Activated CD4-positive, alpha-beta T cell treated with anti-CD3 and anti-CD28 coated beads for 24 hours (primary cell): ENCODE results near the gene HOXA11.

Source experiments
- DNase-seq, 2 donors: peaks; one replicate each; pipeline ENCODE4 v3.0.0-alpha.2; 2020; ENCODE audit warnings: low read depth in 2 of 2

Gene HOXA11

DNA sequence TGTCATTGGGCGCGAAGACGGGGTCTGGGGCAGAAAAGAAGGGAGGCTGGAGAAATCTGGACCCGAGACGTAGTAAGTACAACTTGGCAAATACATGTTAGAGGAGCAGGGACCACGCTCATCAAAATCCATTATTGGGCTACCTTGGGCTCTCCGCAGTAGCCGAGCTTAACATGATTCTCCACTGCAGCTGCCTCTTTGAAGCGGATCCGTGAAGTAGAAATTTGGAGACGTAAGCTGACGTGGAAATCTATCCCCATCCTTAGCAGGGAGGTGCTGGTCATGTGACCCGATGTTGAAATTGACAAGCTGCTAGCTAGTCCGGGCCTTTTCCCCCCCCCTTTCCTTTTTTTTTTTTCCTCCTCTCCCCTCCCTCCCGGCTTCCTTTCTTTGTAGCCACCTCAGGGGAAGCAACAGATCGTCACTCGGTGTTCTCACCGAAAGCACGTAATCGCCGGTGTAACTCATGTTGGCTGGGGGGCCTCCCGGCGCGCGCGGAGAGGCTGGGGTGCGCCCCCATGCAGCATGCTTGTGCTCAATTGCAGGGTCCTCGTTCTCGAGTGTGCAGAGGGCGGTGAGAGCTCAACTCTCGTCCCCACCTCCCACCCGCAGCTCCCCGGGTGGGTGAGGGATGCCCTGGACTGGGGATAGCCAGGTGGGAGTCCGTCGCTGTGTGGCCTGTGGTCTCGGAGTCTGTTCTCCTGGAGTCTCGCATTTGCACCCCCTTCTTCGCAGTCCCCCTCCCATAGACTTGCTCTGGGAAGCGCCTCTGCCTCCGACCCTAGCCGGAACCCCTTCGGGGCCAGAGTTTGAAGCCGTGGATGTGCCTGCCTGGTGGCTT, at the start of gene HOXA11:
Gene HOXA11 (minus strand): TSS at position 220 of the 841 bp plus-strand sequence. CDS start 88 bp downstream, at position 132.
- DNase-seq = no peak

DNA sequence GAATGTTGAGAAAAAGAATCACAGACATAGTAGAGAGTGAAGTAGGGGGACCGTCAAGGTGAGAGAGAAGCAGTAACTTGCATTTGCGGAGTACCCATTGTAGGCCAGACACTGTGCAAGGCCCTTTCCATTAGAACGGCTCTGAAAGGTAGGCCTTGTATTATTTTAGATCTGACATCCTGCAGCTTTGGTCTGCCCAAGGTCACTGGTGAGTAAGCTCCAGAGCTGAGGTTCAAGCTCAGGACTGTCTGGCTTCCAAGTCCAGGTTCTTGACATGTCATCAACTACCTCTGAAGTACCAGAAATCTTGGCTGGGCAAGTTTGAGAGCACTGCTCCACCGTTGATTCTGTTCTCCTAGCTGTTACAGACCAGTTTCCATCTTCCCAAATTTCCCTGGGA, 44.4 kb upstream of the HOXA11 start:
- no peak for DNase-seq

DNA sequence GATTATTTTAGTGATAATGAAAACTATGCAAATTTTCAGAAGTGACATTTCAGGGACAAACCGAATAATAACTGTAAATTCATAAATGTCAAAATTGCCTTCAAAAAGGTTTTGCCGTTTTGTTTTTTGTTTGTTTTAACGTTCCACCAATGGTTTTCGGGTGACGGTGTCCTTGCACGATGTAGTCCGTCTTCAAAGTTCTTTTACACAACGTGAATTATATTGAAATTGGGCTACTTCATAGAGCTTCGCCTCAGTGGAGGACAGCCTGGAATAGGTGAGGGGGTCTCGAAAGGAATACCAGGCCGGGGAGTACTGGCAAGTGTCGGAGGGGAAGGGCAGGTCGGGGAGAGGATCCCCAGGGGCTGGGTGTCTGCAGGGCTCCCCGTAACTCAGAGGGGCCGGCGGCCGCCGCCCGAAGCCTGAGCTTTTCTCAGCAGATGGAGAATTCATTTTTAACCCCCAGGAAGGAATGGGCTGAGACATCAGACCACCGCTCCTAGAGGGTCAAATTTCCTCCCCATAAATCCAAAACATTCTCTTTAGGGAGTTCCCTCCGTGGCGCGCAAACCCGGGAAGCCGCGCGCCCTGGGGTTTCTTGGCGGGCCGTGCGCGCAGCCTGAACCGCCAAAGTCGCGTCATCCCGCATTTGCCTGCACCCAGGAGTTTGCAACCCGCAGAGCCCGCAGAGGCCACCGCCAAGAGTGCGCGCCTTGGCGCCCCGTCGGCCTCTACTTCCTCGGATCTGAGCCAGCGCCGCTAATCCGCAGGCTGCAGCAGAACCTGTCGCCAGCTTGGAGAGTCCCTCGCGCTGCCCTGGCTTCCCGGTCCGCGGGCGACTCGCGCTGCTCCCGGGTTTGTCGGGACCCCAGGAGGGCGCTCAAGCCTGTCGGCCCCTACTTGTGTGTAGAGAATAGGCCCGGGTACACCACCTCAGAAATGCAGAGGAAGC, 40.2 kb upstream of the HOXA11 start:
- no peak for DNase-seq

DNA sequence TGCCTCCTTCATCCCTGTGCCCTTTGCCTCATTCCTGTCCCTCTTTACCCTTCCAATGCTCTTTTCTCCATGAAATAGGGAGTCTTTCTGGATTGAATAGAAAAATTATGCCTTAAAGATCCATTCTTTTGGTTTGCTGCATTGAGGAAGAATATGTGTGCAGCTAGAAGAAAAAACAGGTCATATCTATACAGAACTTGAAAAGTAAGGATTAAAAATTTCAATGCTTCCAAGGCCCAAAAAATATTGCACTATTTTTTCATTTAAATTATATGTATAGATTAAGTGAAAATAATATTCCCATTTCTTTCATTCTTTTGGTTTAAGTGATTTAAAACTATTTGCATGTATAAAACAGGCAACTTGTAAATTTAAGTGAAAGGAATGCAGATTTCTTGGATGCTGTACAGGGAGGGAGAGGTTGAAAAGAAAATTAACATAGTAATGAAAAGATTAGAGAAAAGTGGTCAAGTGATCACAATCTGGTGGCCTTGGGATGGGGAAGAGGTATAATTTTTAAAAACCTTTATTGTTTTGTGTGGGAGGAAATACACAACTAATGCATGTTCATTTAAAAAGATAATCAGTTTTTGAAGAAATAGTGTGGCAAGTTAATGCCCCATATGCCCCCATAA, 39.0 kb upstream of the HOXA11 start:
- no peak for DNase-seq

DNA sequence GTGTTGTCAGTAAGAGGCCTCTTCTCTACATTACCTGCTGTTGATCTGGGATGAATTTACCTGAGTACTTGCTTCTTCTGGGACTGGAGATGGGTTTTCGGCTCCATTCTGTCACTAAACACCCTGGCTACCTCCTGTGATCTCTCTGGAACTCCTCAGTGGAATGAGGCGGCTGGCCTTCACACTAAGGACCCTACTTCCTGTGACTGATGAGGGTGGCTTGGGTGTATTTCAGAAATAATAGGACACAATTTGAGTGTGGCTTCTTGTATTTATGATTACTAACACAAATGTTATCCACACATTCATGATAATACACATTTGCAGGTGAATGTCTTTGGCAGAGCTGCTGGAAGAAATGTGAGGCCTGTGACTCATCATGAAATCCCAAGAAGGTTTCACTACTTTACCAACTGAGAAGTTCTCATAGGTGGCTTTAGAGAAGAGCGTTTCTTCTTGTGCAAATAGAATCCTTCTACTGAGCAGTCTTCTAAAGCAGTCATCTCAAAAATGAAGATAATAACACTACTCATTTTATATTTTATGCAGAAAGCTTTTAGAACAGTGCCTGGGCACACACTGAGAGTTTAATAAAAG, 36.3 kb upstream of the HOXA11 start:
- DNase-seq = no peak

DNA sequence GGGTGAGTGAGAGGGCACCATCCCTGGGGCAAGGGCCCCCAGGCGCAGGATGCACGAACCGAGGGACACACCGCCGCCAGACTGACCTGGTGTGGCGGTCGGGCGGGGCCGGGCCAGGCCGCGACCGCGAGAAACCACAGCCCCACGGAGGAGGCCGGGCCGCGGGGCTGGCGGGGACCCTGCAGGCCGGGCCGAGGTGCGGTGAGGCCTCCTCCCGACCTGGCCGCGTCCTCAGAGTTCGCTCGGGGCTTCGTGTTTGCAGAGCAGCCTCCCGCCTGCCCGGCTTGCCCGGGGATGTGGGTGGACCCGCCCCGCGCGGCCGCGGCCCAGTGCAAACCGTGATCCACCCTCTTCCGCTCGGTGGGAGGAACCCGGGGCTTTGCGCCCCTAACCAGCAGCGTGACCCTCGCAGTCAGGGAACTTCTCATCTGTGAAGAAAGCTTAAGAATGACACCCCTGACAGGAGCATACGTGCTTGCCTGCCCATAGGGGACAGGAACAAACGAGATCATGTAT, 35.5 kb upstream of the HOXA11 start:
- no peak for DNase-seq

DNA sequence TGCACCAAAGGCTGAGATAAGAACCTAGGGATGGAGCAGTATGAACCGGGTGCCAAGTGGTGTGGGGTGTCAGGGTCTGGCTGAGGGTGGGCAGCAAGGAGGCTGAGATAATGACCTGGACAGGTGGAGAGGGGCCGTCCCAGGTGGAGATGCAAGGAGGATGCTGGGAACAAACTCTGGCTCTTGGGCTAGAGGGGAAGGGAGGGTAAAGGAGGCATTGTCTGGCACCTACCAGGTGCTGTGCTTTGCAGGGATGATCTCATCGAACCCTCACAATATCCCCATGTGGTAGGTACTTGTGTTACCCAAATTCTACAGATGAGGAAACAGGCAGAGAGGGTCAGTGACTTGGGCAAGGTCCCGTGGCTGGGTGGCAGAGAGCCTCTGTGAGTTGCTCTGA, 34.8 kb upstream of the HOXA11 start:
- DNase-seq = no peak

DNA sequence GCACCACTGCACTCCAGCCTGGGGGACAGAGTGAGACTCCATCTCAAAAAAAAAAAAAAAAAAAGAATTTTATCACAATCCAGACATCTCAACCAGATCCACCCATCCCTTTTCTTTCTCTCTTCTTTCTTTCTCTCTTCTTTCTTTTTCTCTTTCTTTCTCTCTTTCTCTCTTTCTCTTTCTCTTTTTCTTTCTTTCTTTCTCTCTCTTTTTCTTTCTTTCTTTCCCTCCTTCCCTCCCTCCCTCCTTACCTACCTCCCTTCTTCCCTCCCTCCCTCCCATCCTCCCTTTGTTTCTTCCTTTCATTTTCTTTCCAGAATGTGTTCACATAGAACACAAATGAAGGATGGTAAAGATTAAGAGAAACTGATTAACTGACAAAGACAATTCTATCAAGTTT, 32.9 kb upstream of the HOXA11 start:
- no peak for DNase-seq

DNA sequence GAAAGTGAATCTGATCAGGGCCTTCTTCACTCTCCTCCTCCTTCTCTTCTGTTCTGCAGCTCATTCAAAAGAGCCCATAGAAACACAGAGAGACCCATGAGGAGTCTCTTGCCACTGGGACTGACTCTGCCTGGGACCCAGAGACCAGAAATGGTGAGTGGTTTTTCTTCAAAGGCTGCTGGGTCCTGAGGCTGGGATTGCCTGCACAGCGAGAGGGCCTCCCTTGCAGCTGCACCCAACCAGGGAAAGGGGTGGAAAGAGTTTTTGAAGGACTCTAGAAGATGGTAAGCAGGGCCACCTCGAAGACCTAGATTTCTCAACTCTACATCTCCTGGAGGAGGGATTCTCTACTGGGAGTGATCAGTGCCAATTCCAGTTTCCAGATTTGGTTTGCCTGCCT, 30.3 kb upstream of the HOXA11 start:
- DNase-seq = no peak

DNA sequence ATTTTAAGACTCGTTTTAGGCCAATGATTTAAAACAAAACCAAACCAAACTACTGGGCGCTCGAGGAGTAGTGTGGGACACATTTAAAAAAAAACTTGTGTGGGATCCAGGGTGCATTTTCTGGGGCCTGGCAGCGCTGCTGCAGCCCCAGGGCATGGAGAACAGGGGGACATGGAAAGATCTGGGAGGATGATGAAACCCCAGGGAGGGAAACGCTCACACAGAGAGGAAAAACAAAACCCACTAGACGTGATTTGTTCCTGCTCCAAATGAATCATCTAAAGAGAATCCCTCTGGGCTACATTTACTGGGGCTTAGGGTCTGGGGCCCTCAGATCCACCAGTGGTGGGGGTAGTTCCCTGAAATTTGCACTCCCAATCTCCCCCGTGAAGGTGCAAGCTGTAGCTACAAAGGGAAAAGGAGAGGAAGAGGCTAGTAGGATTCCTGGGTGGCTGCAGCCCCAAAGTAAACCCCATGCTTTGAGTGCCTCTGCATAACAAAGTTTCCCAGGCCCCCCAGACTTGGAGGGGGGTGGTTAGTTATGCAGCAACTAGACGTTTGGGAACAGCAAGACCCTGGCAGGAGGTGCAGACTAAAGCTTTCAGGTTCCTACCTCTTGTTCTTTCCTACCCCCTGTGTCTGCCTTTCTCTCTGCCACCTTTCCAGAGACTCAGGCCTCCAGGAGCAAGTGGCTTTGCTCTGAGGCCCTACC, 29.4 kb upstream of the HOXA11 start:
- no peak for DNase-seq

DNA sequence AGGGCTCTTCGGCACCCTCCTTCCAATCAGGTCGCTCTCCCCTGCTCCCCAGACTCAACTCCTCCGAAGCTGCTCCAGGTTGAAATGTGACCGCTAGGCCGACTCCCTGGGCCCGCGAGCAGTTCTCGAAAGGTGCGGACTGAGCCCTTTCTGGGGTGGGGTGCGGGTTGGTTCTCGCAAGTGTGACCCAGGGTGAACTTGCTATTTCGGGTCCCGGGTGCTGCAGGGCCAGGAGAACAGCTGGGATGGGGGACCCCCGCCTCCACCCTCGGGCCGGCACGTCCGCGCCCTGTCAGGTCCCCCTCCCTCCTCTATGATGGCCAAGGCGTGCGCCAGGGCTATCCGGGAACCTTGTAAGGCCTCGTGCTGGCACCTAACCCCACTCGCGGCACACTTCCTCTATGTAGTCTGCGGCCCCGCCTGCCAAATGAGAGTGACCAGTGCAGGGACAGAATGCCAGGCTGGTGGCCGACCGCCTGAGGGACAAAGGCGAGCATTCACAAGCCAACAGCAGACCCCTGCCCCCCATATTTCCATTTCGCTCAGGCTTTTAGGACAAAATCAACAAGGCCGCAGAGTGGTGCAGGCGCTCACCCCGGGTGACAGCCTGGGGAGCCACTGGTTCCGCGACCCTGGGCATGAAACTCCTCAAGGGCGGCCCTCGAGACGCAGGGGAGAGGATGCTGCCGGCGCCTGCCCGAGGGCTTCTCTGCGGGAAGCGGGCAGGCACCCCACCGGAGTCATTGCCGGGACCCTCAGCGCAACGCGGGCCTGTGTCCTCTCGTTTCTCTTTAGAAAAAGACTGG, 28.6 kb upstream of the HOXA11 start:
- no peak for DNase-seq

DNA sequence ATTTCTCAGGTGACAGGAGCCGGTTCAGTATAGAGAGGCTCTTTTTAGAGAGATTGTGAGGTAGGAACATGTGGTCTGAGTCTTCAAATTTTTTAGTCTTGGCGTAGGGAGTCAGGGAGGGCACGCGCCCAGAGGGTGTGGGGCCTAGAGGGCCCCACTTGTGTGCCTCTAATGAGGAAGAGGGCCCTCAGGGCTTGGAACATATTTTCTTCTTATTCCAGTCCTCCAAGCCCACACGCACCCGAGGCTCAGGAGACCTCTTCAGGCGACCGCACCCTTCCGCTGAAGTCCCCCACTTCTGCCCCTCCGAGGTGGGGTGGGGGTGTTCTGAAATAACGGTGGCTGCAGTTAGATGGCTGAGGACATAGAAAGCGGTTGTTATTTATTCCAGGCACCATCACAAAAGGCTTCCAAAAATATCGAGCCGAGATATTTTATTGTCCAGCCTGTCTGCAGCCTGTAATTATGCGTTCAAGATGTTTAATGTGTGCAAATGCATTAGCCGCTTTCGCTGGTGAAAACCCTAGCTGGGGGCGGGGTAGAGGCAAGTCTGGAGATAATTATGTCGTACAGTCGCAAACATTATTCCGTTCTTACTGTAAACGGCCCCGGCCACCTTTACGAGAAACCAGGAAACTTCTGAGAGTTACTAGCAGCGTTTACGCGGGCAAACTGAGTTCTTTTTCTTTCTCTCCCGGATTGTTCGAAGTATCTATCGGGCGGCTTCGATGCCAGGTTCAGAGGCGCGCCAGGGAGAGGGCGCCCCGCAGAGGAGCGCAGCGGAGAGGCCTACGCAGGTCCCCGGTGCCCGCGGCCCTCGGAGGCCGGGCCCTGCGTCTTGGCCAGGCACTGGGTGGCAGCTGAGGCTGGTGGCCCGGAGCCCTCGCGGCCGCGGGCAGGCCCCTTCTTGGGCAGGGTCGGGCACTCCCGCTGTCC, 27.7 kb upstream of the HOXA11 start:
- DNase-seq = no peak

DNA sequence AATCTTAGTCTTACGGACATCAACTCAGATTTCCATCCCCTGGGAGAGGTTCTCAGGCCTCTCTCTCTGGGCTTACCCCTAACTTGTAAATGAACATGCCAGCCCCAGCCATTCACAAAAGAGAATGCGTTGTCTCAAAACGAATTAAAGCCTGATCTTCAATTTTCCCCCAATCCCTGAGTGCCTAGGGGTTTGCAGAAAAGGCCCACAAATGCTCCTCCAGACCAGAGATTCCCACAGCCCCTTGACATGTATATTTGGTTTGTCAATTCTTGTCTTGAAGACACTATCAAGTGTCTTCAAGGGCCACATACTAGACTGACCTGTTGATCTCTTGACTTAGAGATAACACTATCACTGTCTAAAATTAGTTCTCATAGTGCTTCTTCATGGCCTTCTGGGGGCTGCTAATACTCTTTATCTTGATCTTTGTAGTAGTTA, 26.8 kb upstream of the HOXA11 start:
- DNase-seq = no peak

DNA sequence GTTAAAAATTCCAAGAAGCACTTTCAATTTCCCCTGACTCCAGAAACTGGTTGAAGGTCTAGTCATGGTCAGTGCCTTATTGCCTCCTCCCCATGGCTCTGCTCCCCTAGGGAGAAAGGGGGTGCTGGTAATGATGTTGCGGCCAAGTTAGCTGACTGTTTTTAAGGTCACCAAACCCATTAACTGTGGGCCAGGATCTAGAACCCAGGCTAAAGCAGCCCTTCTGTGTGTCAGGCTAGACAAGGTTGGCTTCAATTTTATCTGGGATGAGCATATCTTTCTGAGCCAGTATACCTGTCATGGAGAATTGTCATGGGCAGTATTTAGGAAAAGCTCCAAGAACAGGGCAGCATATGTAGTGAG, 26.0 kb upstream of the HOXA11 start:
- DNase-seq = no peak

DNA sequence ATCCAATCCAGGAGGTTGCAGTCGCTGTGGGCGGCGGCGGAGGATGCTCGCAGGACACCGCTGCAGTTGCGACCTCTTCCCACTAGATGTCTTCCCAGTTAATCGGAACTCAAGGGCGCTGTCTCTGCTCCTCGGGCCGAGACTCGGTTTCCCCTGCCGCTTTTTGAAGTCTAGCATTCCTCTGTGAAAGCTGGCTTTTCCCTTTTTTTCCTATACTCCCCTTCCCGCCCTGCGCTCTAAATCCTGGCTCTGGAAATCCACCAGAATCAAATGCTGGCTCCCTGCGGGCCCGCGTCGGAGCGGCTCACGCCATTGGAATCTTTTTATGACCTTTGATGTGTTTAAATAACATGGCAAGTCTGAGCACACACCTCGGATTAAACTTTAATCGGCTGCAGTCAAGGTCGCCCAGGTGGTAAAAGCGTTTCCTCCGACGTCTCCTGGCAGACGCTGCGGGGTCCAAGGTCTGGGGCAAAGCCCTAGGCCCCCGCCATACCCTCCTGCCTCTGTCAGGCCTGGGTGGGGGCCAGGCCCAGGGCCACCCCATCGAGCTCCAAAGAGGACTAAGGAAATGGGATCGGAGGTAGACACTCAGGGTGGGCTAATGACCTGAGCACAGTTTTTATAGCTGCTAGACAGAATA, 25.5 kb upstream of the HOXA11 start:
- DNase-seq = peak in 1 of 2 donors; percentile 49

DNA sequence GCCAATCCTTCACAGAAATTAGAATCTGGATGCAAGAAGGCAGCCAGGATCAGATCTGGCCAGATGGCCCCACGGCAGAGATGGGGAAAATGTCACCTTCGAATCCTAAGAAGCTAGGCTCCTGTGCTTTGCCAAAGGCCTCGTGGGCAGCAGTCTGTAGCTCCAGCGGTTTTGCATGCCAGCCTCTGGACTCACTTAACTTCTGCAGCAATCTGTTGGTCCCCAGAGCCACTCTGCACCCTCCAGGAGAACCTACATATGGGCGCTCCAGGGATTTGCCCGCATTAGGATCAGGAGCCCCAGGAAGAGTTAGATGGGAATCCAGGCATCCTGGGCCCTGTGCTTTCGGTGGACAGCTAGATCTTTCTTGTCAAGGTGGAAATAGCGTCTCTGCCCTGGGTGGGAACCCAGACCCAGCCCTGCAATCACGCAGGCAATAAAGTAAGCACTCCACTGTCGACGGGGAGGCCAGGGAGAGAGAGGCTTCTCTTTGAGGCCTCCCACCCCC, 25.0 kb upstream of the HOXA11 start:
- DNase-seq = no peak

DNA sequence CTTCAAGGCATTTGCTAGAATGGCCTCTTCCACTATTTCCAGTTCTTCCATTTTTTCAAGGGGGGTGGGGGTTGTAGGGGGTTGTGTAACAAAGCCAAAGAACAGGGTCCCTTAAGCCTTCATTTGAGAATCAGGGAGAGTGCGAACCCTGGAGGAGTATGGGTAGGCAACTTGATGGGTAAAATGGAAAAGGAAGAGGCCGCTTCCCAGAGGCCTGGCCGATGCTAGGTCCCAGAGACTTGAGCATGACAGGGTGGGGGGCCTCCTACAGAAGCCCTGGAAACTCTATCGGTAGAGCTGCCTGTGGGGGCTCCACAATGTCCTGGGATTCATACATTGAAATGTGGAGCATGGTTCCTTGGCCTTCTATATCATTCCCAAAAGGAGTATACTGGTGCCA, 24.0 kb upstream of the HOXA11 start:
- no peak for DNase-seq

DNA sequence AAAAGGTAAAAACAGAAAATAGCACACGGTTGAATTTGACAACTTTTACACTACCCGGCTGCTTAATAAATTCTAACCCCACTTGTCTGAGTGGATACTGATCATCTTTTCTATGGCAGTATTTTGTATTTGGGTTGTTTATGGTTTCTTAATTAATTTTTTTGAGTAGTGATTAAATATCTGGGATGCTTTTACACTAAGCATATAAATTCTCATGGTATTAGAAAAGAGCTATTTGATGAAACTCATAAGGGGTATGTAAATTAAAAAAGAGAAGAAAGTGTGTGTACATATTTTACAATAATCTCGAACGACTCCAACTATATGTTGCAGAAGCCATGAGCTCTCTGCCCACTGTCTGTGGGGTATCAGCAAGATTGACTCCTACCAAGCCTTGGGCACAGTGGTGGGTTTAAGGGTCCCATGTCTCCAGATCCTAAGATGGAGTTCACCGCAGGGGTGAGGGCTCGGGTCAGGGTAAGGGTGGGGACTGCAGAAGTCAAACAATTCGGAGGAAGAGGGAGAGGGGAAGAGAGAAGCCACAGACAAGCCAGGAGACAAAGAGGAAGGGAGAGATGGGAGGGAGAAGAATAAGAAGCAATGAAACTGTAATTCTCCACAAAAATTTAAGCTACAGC, 22.4 kb upstream of the HOXA11 start:
- no peak for DNase-seq
